Measurements from ENCODE around the gene PSMA8. TPM values are rescaled to one million over a fixed set of nuclear protein-coding genes. Genes with fewer than 3 reads are reported as not detected.
"Not testable (repeated sequence)": the region's sequence is repeated elsewhere in the genome, so short reads cannot be mapped to it uniquely, and the experiment has no call there.

Gene PSMA8
- polyA plus RNA-seq, 4 donors, result not detected

DNA sequence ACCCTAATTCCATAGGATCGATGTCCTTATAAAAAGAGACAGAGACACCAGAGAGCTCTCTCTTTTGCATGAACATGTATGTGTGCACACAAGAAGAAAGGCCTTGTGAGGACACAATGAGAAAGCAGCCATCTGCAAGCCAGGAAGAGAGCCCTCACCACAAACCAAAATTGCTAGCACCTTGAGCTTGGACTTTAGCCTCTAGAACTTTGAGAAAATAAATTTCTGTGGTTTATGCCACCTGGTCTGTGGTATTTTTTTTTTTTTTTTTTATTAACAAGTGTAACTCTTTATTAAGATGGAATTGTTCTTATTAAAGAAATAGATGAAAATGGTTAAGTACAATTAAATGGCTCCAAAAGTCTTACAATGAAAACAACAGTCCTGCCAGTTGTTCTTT lies 33.9 kb downstream of the PSMA8 start:
- DNase-seq (ENCODE audit: low read depth in 4 of 4, low spot score in 2 of 4), result not testable (repeated sequence)

DNA sequence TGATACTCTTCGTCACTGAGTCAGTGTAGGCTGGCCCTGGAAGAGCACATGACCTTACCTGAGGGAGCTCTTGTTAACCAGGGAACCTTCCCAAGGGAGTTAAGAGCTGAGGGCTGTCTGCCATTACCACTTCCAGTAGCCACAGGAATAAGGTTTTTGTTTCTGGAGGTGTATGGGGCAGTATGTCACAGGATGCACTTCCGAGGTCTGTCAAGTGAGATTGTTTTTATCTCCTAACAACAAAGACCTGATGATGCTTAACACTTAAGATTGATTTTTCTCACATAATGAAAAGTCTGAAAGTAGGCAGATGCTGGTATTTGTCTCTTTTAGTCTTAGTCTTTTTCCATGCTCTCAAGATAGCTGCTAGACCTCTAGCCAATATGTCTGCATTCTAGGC lies 41.8 kb downstream of the PSMA8 start:
- DNase-seq (ENCODE audit: low read depth in 4 of 4, low spot score in 2 of 4), result no peak

DNA sequence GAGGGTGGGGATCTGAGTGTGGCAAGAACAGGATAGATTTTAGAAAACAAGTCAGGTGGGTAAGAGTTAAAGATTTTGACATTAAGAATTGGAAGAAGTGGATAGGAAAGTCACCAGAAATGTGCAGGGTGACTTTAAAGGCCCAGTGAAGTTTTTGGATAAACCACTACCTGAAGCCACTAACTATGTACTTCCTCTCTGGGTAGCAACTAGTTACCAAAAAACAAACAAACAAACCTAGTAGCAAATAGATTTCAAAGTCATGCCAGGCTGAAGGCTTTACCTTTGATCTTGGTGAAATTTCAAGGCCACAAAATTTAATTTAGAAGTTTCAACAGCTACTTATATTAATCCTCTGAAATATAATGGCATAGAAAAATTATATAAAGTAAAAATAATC lies 42.5 kb downstream of the PSMA8 start:
- no peak for DNase-seq (ENCODE audit: low read depth in 4 of 4, low spot score in 2 of 4)

DNA sequence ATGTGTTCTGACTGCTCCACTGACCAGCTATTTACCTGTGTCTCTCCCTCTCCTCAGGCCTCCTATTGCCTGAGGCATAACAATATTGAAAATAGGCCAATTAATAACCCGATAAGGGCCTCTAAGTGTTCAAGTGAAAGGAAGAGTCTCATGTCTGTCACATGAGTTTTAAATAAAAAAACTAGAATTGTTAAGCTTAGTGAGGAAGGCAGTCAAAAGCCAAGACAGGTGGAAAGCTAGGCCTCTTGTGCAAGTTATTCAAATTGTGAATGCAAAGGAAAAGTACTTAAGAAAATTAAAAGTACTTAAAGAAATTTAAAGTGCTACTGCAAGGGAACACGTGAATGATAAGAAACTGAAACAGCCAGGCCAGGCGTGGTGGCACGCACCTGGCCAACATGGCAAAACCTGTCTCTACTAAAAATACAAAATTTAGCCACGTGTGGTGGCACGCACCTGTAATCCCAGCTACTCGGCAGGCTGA lies 47.7 kb downstream of the PSMA8 start:
- no peak for DNase-seq (ENCODE audit: low read depth in 4 of 4, low spot score in 2 of 4)

DNA sequence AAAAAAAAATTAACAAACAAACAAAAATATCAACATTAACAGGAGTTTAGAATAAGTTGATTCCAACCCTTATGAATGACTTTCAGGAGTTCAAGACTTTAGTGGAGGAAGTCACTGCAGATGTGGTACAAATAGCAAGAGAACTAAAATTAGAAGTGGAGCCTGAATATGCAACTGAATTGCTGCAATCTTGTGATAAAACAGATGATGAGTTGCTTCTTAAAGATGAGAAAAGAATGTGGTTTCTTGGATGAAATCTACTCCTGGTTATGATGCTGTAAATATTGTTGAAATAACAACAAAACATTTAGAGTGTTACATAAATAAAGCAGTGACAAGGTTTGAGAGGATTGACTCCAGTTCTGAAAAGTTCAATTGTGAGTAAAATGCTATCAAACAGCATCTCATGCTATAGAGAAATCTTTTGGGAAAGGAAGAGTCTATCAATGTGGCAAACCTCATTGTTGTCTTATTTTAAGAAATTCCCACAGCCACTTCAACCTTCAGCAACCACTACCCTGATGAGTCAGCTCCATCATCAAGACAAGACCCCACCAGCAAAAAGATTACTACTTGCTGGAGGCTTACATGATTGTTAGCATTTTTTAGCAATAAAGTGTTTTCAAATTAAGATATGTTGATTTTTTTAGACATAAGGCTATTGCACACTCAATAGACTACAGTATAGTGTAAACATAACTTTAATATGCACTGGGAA lies 49.9 kb downstream of the PSMA8 start:
- no peak for DNase-seq (ENCODE audit: low read depth in 4 of 4, low spot score in 2 of 4)

DNA sequence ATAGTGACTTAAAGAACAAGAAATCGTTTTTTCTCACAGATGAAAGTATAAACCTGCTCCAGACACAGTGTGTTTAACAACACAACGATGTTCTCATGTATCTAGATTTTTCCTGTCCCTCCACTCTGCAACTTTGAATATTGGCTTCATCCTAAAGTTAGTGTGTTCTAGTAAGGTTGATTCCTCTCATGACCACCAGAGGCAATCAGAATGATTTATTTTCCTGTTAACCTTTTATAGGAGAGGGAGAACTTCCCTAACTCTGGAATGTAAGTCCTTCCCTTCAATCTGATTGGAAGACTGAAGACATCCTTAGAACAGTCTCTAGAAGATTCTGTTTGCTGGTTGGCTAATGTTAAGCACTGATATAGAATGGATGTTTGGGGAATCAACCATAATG lies 51.6 kb downstream of the PSMA8 start:
- DNase-seq (ENCODE audit: low read depth in 4 of 4, low spot score in 2 of 4), result no peak

DNA sequence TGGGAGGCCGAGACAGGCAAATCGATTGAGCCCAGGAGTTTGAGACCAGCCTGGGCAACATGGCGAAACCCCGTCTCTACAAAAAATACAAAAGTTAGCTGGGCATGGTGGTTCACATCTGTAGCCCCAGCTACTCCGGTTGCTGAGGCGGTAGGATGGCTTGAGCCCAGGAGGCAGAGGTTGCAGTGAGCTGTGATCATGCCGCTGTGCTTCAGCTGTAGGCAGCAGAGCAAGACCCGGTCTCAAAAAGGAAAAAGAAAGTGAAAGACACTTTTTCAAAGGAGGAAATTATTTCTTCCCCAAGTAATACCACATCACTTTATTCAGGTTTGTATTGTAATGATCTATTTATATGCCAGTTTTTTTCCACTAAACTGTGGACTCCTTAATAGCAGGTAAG lies 56.8 kb downstream of the PSMA8 start:
- no peak for DNase-seq (ENCODE audit: low read depth in 4 of 4, low spot score in 2 of 4)

DNA sequence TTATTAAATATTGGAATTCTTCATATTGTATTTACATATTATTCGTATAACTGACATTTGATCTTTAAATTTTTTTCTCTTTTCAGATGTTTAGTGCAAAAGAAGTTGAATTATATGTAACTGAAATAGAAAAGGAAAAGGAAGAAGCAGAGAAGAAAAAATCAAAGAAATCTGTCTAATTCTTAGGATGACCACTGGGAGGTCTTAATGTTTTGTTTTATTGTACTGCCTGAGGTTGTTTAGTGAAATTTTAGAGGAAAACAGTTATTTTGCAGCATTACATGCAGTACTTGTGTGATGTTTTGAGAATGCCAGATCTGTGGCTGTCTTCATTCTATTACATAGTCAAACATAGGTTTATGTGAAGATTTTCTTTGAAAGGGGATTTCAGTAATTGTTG lies 58.6 kb downstream of the PSMA8 start:
- no peak for DNase-seq (ENCODE audit: low read depth in 4 of 4, low spot score in 2 of 4)

DNA sequence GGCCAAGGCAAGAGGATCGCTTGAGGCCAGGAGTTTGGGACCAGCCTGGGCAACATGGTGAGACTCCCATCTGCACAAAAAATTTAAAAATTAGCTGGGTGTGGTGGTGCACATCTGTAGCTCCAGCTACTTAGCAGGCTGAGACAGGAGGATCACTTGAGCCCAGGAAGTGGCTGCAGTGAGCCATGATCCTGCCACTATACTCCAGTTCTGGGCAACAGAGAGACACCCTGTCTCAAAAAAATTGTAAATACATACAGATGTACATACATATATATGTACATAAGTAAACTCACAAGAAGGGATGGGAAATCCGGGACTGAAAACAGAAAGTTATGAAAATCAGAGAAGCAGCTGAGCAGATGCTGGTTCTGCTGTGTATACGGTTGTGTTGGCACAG lies 62.9 kb downstream of the PSMA8 start:
- no peak for DNase-seq (ENCODE audit: low read depth in 4 of 4, low spot score in 2 of 4)

DNA sequence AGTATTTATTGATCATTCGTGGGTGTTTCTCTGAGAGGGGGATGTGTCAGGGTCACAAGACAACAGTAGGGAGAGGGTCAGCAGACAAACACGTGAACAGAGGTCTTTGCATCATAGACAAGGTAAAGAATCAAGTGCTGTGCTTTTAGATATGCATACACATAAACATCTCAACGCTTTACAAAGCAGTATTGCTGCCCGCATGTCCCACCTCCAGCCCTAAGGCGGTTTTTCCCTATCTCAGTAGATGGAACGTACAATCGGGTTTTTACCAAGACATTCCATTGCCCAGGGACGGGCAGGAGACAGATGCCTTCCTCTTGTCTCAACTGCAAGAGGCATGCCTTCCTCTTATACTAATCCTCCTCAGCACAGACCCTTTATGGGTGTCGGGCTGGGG lies 68.3 kb downstream of the PSMA8 start:
- DNase-seq (ENCODE audit: low read depth in 4 of 4, low spot score in 2 of 4), result not testable (repeated sequence)

DNA sequence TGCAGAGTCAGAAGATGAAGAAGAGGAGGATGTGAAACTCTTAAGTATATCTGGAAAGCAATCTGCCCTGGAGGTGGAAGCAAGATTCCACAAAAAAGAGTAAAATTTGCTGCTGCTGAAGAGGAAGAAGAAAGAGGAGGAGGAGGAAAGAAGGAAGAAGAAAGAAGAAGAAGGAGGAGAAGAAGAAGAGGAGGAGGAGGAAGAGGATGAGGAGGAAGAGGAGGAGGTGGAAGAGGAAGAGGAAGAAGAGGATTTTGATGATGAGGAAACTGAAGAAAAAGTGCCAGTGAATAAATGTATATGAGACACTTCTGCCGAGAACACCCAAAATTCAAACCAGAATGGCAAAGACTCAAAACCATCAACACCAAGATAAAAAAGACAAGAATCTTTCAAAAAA lies 71.6 kb downstream of the PSMA8 start:
- DNase-seq (ENCODE audit: low read depth in 4 of 4, low spot score in 2 of 4), result no peak

DNA sequence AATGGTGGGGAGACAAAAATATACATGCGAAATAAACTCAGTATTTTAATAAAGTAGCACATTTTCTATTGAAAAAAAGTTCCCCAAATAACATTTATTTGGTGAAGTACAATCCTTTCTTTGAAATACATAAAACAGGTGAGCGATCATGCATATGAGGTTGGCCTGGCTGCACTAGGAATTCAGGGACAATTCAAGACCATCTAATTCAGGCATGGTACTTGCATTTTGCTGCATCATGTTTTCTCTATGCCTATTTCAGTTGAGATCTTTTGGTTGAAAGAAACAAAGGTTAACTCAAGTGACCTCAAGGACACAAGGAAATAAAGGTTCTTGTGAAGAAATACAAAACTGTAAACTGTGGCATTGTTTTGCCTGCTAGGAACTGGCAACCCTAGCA lies 72.8 kb downstream of the PSMA8 start:
- no peak for DNase-seq (ENCODE audit: low read depth in 4 of 4, low spot score in 2 of 4)

DNA sequence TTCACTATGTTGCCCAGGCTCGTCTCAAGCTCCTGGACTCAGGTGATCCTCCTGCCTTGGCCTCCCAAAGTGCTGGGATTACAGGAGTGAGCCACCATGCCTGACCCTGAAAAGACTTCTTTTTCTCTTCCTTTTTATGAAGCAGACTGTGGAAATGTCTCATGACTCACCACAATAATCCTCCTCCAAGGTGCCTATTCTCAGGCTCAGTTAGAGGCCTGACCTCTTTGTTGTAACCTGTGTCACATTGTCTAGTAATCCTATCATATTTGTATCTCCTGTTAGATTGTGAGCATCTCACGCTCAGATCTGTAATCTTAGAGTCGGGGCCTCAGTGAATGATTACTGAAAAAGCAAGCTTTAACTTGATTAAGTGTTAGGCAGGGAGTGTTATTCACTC lies 74.3 kb downstream of the PSMA8 start:
- DNase-seq (ENCODE audit: low read depth in 4 of 4, low spot score in 2 of 4), result no peak

DNA sequence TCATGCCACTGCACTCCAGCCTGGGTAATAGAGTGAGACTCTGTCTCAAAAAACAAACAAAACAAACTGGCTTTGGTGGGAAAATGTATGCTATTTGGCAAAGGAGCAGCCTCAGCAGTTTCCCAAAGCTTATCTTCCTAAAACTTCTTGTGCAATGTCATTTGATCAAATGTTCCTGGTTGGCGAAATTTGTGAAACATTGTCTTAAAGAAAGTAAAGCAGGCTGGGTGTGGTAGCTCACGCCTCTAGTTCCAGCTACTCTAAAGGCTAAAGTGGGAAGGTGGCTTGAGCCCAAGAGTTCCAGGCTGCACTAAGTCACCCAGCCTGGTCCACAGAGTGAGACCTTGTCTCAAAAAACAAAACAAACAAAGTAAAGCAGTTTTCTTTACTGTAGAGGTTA lies 75.3 kb downstream of the PSMA8 start:
- no peak for DNase-seq (ENCODE audit: low read depth in 4 of 4, low spot score in 2 of 4)

DNA sequence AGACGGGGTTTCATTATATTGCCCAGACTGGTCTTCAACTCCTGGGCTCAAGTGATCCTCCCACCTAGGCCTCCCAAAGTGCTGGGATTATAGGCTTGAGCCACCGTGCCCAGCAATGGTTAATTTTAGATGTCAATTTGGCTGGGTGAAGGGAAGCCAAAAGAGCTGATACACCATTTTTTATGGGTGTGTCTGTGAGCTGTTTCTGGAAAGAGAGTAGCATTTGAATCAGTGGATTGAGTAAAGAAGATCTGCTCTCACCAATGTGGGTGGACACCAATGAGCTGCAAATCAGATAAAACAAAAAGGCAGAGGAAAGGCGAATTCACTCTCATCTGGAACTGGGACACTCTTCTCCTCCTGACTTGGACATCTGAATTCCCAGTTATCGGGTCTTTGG lies 76.5 kb downstream of the PSMA8 start:
- DNase-seq (ENCODE audit: low read depth in 4 of 4, low spot score in 2 of 4), result no peak

DNA sequence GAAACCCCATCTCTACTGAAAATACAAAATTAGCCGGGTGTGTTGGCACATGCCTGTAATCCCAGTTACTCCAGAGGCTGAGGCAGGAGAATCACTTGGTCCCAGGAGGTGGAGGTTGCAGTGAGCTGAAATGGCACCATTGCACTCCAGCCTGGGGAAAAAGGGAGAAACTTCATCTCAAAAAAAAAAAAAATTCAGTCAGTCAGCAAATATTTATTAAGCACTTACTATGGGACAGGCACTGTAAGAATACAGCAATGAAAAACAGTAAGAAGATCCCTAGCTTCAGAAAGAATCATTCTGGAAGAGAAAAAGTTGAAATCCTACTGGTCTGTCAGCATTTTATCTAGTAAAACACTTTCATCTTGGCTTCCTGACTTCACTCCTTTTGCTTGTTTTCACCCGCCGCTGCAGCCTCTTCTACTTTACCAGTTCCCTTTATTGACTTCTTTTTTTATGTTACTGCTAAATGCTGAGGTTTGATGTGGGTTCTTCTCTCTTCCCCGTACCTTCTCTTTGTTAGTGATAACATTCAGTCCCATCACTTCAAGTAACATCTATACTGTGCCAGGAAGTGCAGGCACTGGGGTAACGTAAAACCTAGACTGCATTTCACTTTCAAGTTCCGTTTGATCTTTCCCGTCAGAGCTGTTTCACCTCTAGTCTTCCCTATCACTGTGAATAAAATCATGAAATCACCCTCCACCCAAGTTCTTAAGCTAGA lies 81.7 kb downstream of the PSMA8 start:
- no peak for DNase-seq (ENCODE audit: low read depth in 4 of 4, low spot score in 2 of 4)

DNA sequence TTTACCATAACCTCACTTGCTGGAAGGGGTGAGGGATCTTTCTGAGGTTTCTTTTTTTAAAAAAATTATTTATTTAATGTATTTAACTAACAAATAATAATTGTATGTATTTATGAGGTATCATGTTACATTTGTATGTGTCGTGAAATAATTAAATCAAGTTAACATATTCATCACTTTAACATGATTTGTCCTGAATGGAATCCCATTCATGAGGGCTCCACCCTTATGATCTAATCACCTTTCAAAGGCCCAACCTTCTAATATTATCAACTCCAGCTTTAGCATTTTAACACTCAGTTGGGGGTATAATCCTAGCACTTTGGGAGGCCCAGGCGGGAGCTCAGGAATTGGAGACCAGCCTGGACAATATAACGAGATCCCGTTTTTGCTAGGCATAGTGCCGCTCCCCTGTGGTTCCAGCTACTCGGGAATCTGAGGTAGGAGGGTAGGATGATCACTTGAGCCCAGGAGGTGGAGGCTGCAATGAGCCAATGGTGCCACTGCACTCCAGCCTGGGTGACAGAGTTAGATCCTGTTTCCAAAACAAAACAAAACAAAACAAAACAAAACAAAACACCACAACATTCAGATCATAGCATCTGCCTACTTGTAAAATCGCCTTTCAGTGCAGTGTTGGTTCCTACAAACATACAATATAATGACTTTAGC lies 91.5 kb downstream of the PSMA8 start:
- no peak for DNase-seq (ENCODE audit: low read depth in 4 of 4, low spot score in 2 of 4)

DNA sequence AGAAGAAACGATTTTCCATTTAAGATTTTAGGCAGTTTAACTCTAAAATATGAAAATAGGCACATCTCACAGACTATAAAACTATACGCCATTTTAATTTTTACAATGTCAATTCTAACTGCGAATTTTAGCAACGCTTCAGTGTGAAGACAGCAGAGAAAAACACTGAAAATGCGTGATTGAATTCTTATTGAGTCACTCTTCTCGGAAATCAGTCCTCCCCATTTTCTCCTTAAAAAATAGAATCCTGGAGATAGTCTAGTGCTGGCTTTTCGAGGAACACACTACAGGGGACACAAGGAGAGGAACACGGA lies 92.2 kb downstream of the PSMA8 start:
- DNase-seq (ENCODE audit: low read depth in 4 of 4, low spot score in 2 of 4), result peak in 1 of 4 donors; percentile 78

DNA sequence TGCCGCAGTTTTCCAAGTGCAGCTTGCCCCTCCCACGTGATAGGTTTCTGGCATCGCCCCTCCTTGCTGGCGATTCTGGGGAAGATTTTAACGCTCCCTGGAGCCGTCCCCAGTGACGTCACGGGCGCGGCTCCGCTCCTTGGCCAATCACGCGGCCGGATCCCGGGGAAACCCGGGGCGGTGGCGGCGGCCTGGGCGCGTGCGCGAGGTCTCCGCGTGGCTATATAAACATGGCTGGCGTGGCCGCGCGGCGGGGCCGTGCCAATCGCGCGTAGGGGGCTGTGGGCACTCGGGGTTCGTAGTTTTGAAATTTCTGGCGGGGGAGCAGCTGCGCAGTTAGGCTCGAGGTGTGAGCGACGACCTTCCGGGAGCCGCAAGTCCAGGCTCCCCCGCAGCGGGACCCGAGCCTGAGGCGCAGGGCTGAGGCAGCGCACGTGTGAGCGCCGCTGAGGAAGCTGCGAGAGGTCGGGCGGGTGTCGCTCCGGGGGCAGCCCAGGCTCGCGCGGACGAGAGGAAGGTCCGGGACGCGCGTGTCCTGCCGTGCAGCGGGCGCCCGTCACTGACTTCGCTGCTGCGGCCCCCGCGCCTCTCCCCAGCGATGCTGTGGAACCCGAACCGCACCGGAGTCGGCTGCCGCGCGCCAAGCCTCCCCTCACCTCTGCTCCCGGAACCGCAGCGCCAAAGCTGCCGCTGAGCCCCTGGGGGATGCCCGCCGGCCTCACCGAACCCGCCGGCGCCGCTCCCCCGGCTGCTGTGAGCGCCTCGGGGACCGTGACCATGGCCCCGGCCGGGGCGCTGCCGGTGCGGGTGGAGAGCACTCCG lies 92.8 kb downstream of the PSMA8 start, which contains the start of gene TAF4B:
Gene TAF4B, plus strand, starts transcription at position 217 of the 822 bp plus-strand sequence. Its CDS starts 489 bp downstream, at position 706.
- peak in 3 of 4 donors; percentile 84 to 92 (median 86) for DNase-seq (ENCODE audit: low read depth in 4 of 4, low spot score in 2 of 4)

DNA sequence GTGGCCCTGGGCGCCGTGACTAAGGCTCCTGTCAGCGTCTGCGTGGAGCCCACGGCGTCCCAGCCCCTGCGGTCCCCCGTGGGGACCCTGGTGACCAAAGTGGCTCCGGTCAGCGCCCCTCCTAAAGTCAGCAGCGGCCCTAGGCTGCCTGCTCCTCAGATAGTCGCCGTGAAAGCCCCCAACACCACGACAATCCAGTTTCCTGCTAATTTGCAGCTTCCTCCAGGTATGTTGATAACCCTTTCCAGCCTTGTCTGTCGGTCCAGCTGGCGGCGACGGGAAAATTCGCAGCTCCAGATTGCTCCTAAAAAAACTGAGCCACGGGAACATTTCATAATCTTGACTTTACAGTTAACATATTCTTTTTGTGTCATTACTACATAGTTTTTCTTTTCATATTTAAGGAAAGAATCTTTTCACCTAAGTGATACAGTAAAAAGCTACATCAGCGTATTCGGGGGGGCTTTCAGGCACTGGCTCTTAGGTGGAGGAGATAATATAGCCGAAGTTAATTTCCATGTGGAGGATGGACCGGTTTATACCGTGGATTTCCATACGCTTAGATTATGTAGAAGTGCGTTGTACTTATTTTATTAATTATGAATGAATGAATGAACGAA lies 93.5 kb downstream of the PSMA8 start:
- DNase-seq (ENCODE audit: low read depth in 4 of 4, low spot score in 2 of 4), result no peak

All from left renal cortex interstitium (tissue), 4 donors.